Measurements from ENCODE around the gene SBK2. TPM values are rescaled to one million over a fixed set of nuclear protein-coding genes. Genes with fewer than 3 reads are reported as not detected.
A peak's percentile ranks its signal among the peaks of the same experiment; 100 is the strongest.

Gene SBK2
- total RNA-seq, 4 donors from 2014 or later, result not detected

DNA sequence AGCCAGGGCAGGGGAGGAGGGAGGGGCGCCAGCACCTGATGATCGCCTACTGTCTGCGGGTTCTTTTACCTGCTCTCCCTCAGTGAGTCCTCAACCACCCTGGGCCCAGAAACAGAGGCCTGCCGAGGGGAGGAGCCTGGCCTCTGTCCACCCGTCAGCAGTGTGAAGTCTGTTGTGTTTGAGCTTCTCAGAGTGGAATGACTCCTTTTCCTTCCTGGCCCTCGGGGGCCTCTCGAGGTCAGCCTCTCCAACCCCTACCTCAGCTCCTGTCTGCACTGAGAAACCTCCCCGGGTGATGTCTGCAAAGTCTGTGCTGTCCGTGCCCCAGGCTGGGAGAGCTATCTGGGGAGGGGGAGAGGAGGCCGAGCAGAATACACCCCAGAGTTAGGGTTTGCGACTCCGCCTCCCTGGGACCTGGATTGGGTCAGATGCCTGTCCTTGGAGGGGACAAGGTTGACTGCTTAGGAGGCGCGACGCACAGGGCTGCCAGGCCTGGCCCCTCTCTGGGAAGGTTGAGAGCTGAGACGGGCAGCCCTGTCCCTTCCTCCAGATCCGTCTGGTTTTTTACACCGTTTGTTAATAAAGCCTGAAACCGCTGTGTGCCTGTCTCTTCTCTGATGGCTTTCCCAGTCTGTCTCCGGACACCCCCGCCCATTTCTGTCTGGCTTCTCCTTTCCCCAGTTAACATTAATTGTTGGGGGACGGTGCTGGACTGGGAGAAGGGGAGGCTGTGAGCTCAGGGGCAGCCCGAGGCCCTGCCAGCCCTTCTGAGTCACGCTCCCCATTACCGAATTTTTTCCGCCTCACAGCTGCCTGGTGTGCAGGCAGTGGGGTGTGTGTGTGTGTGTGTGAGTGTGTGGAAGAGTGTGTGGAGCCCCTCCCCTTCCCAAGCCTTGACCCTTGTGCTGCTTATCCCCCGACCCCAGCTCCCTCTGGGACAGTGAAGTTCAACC is 49.7 kb downstream of the SBK2 start:
- Histone ChIP-seq H3K4me3 (peak overlapping the region; percentile 21 to 44 (median 30)), H3K27me3 (no peaks in the 10 kb centered on the region)

DNA sequence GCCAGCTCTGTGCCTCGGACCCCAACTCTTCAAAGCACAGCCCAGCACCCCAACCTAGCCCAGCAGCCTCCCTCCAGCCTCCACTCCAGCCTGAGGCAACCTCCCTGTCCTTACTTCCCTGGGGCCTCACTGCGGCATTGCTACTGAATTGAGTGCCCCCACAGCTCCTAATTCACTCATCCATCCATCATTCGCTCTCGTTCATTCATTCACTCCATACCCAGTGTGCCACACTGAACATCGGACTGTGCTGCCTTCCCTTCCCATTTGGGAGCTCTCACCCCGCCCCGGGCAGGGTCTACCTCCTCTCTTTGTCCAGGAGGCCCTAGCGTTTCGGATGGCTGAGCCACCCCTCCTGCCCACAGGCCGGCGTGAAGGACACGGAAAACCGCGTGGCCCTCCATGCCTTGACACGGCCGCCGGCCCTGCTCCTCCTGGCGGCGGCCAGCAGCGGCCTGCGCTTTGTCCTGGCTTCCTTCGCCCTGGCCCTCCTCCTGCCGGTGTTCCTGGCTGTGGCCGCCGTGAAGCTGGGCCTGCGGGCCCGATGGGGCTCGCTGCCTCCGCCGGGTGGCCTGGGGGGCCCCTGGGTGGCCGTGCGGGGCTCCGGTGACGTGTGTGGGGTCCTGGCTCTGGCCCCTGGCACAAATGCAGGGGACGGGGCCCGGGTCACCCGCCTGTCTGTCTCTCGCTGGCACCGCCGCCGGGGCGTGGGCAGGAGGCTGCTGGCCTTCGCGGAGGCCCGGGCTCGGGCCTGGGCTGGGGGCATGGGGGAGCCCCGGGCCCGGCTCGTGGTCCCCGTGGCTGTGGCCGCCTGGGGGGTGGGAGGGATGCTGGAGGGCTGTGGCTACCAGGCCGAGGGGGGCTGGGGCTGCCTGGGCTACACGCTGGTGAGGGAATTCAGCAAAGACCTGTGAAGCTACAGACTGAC is 50.6 kb downstream of the SBK2 start:
- WGBS, result 56% methylated on average over 30 of the region's 53 CpGs
- peaks cover 53 to 84% (median 80%) of the 10 kb centered on the region in 4 donors for H3K4me1 ChIP-seq
- intact Hi-C loops (cut with DNase I), result no loop called here
- no peak for DNase-seq (ENCODE audit: extremely low spot score)
- no peaks in the 10 kb centered on the region for H3K9me3 ChIP-seq
- peak overlapping the region; percentile 21 to 44 (median 30) for H3K4me3 ChIP-seq
- H3K27ac ChIP-seq (replicated peaks in 1 of 4), result peak overlapping the region; percentile 93 to 98 (median 96)
- H3K36me3 ChIP-seq, result peaks cover 18 to 27% (median 21%) of the 10 kb centered on the region in 4 donors
- no peaks in the 10 kb centered on the region for H3K27me3 ChIP-seq
- TF ChIP-seq POLR2AphosphoS5 (IDR thresholded peaks at IDR 0.05) (peak in 1 of 2 donors; percentile 13), EP300 (IDR thresholded peaks at IDR 0.05) (no peak), POLR2A (IDR thresholded peaks at IDR 0.05; ENCODE audit: low read depth) (no peak)
- TF ChIP-seq, protein P1, sequence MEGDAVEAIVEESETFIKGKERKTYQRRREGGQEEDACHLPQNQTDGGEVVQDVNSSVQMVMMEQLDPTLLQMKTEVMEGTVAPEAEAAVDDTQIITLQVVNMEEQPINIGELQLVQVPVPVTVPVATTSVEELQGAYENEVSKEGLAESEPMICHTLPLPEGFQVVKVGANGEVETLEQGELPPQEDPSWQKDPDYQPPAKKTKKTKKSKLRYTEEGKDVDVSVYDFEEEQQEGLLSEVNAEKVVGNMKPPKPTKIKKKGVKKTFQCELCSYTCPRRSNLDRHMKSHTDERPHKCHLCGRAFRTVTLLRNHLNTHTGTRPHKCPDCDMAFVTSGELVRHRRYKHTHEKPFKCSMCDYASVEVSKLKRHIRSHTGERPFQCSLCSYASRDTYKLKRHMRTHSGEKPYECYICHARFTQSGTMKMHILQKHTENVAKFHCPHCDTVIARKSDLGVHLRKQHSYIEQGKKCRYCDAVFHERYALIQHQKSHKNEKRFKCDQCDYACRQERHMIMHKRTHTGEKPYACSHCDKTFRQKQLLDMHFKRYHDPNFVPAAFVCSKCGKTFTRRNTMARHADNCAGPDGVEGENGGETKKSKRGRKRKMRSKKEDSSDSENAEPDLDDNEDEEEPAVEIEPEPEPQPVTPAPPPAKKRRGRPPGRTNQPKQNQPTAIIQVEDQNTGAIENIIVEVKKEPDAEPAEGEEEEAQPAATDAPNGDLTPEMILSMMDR (IDR thresholded peaks at IDR 0.05), result peak in 2 of 3 experiments; percentile 15 to 48

More for the DNA sequence above, 49.7 kb downstream of the SBK2 start:
- Histone ChIP-seq H3K27ac (replicated peaks in 1 of 4) (peak overlapping the region; percentile 93 to 98 (median 96)), H3K36me3 (peaks cover 11 to 18% (median 13%) of the 10 kb centered on the region in 4 donors), H3K9me3 (no peaks in the 10 kb centered on the region), H3K4me1 (peaks cover 58 to 93% (median 89%) of the 10 kb centered on the region in 4 donors)
- DNase-seq (ENCODE audit: extremely low spot score), result no peak
- WGBS, result 21% methylated on average over 27 of the region's 27 CpGs
- intact Hi-C loops (cut with DNase I), result no loop called here
- TF ChIP-seq POLR2AphosphoS5 (IDR thresholded peaks at IDR 0.05) (peak; percentile 75 to 80), POLR2A (IDR thresholded peaks at IDR 0.05; ENCODE audit: low read depth) (no peak)
- TF ChIP-seq, protein P1 (IDR thresholded peaks at IDR 0.05), result no peak

DNA sequence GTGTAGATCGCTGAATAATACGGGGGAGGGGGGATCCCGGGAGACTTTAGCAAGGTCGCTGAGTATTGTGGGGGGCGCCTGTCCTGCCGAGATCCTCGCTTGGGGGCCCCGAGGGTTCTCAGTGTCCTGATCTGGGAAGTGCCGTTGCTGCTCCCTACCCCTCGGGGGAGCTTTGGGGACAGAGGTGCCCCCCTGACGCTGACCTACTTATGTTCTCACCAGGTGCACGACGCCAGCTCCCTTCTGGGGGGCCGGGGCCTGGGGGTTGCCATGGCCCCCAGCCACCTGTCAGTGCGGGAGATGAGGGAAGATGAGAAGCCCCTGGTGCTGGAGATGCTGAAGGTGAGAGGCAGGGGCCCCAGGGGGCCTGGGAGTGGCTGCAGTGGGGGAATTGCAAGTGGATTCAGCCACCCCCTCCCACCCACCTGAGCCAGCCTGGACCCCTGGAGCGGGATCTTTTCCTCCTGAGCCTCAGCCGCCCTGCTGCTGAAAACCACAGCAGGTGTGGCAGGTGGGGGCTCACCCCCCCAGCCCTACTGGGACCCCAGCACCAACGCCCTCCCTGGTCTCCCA is 51.4 kb downstream of the SBK2 start:
- H3K27me3 ChIP-seq, result no peaks in the 10 kb centered on the region
- TF ChIP-seq EP300 (IDR thresholded peaks at IDR 0.05), result no peak
- TF ChIP-seq, protein P1 (IDR thresholded peaks at IDR 0.05), result no peak
- TF ChIP-seq POLR2AphosphoS5 (IDR thresholded peaks at IDR 0.05), result no peak
- no peak for TF ChIP-seq POLR2A (IDR thresholded peaks at IDR 0.05; ENCODE audit: low read depth)
- 28% methylated on average over 15 of the region's 18 CpGs for WGBS
- peaks cover 50 to 76% (median 72%) of the 10 kb centered on the region in 4 donors for H3K4me1 ChIP-seq
- DNase-seq (ENCODE audit: extremely low spot score), result no peak
- intact Hi-C loops (cut with DNase I), result no loop called here
- peak overlapping the region; percentile 93 to 98 (median 96) for H3K27ac ChIP-seq (replicated peaks in 1 of 4)
- H3K9me3 ChIP-seq, result no peaks in the 10 kb centered on the region
- H3K36me3 ChIP-seq, result peaks cover 18 to 33% (median 27%) of the 10 kb centered on the region in 4 donors
- peak overlapping the region; percentile 58 to 73 (median 66) for H3K4me3 ChIP-seq
